OCI-M2 (cell line): ENCODE measurements around the gene SOCS6.
"Not testable (repeated sequence)": the region's sequence is repeated elsewhere in the genome, so short reads cannot be mapped to it uniquely, and the experiment has no call there.

ENCODE experiments used
- DNase-seq: peaks from one replicate; lab custom pipeline; 2025; ENCODE audit not compliant: unreplicated experiment; lab: John Stamatoyannopoulos, UW

SOCS6 gene

DNA sequence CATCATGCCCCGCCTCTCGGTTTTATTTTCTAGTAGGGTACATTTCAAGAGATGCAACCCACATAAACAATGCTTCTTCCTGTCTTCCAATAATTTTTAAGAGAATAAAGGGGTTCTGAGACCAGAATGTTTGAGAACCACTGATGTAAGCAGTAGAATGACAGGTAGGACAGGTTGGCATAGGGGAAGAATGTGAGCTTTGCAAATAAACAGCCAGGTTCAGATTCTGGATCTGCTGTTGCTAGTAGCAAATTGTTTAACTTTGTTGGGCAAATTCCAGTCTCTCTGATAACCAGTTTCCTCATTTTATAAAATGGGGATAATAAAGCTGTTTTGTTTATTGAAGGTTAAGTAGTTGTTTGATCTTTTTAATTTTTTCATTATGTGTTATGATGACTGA is 32.8 kb downstream of the SOCS6 start:
- DNase-seq: no peak

DNA sequence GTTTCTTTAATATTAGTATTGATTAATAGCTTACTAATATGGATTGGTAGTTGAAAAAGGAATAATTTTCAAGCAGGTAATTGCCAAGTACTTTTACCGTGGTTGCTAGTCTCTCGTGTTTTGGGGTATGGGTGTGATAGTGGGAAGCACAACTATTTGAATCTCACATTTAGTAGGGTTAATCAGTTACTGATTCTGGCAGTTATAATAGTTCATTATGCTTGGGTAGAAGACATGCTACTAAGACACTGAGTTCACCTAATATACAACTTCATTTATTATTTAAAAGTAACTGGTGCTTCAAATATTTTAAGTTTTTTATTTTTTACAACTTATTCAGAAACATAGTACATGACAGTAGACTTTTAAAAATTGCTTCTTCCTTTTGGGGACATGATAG is 33.5 kb downstream of the SOCS6 start:
- no peak for DNase-seq

DNA sequence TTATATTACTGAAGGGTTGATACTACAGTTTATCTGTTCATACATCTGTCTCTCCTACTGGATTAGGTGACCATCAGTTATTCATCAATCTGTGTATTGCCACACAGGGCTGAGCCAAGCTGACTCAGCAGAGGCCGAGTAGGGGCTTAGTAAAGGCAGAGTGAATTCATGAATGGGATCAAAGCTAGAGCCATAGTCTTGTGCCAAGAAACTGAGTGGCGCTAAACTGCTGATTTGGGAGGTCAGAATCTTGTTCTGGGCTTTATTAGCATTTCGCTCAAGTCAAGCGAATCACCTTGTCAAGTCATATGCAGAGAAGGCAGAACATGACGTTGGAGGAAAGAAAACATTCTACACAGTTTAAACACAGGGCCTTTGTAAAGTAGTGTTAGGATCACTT is 34.1 kb downstream of the SOCS6 start:
- DNase-seq: no peak

DNA sequence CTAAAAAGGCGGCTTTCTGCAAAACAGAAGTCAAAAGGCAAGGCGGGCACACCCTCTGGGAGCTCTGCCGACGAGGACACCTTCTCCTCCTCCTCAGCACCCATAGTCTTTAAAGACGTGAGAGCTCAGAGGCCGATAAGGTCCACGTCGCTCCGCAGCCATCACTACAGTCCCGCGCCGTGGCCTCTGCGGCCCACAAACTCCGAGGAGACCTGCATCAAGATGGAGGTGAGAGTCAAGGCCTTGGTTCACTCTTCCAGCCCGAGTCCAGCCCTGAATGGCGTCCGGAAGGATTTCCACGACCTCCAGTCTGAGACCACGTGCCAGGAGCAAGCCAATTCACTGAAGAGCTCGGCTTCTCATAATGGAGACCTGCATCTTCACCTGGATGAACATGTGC is 36.1 kb downstream of the SOCS6 start:
- no peak for DNase-seq

DNA sequence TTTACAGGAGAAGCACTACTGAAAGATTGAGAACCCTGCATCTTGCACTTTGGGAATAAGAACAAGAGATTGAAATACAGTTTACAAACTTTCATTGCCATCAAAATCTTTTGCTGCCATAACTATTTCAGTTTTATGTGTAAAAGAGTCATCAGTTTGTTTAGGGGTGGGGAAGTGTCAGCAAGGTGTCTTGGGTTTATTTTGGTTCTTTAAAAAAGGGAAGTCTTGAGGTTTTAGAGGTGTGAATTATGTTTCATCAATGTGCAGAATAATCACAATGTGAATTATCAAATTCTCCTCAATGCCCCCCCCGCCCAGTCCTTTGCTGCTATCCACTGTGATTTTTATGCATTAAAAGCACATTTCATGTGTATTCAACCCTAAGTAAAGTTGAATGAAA is 37.4 kb downstream of the SOCS6 start:
- no peak for DNase-seq

DNA sequence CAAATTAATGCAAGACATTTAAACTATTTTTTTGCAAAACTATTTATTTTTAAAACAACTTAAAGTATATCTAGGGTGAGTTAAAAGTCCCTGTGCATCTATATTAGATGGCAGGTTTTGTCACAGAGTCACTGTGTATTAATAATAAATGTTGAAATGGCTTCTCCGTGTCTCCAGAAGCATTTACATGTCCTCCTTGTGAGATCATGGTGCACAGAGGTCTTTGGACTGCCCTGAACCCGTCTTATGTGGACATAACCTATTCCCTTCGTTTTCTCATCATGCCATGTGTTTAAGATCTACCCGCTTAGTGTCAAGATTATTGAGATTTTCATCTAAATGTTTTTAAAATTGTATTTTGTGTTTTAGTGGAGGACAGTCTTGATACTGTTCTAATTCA is 39.3 kb downstream of the SOCS6 start:
- DNase-seq: no peak

DNA sequence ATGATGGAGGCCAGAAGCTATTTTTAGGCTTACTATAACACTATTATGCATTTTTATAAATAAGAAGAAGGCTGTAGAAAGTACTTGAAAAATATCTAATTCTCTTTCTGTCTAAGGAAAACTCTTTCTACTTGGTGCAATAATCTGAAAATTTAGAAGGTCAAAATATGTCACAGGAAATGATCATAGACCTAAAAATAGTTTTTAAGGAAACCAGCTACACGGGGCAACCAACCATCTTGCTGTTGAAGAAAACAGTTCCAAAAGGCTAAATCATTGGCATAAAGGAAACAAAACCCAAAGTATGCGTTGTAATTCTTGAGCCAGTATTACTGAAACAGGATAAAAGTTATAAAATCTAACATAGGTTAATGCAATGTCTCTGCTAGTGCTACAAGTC is 40.2 kb downstream of the SOCS6 start:
- DNase-seq: no peak

DNA sequence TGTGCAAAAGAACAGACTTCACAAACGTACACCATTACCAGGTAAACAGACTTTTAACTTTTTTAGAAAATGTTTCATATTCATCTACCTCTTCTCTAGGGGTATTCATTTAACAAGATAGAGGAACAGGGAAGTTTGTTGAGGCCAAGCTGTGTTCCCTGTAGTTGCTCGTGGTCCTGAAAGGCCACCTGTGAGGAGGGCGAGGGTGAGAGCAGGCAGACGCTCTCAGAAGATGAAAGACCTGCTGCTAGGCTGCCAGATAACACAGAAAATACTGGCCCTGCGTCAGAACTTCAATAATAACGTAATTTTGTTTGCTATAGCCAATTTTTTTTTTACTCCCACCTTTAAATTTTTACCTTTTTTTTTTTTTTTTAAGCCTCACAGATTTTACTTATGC is 42.0 kb downstream of the SOCS6 start:
- DNase-seq: no peak

DNA sequence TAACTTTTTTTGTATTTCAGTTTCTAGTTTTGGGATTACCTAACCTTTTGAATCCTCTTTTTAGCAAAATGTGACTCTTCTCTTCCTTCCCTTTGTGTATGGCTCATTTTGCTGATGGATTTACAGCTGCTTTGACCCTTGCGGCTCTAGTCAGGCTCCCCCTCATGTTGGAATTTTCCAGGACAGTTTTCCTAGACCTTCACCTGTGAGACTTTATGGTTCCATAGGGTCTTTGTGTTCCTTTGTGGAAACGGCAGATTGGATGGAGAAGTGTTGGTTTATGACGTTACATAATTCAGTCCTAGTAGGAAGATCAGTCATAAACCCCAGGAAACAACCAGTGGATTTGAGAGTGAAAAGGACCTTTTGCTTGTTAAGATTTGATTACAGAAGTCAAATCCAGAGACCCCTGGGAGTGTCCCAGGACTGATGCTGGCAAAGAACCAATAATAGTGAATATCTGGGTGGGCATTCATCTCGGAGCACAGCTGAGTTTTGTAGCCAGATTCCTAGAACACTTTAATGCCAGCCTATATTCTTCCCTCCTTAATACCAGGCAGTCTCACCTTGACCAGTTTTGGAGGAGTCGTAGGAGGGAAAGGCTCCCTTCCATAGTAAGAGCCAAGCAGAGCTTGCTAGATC is 42.7 kb downstream of the SOCS6 start:
- no peak for DNase-seq

DNA sequence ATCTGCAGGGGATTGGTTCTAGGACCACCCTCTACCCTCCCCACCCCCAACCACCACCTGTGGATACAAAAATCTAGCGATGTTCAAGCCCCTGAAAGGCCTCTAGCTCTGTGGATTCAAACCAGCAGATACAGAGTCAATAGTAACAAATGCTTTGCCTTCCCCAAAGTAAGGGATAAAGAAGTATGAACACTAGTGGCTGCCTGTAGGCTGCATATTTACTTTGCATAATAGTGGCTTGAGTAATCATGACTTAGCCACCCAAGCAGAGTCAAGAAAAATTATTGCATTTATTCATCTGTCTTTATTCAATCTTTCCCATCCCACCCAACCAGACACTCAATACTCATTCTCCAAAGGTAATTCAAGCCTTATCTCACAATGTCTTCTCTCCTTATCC is 43.8 kb downstream of the SOCS6 start:
- no peak for DNase-seq

DNA sequence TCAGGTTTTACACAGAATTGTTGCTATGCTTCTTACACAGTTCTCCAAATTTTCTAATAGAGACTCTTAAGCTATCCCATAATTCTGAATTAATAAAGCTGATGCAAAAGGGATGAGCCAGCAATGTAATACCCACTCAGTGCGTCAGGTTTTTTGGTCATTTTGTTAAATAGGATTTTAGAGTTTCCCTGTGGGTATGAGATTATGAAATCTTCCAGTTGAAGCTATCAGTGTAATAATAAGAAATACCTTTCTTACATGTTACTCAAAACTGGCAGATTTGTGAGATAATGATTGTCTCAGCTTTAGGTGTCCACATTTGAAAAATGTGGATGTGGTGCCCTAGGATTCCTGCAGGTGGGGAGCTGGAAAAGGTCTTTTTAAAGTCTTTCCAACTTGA is 44.5 kb downstream of the SOCS6 start:
- DNase-seq: no peak

DNA sequence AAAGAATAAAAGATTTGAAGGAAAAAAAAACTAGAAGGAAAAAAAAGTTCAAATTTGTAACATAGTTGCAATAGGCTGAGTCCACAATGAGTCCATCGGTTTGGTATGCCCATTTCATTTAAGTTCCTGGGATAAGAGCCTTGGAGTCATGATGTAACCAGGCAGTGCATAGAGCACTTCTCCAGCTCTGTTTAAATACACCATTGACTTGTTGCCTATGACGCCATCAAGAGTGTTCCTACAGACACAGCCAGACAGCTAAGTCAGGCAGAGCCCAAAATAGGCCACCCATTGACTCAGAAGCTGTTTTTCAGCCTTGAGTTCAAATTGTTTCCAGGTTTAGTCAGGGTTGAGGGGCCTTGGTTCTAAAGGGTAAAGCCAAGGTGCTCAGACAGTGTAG is 44.9 kb downstream of the SOCS6 start:
- no peak for DNase-seq

DNA sequence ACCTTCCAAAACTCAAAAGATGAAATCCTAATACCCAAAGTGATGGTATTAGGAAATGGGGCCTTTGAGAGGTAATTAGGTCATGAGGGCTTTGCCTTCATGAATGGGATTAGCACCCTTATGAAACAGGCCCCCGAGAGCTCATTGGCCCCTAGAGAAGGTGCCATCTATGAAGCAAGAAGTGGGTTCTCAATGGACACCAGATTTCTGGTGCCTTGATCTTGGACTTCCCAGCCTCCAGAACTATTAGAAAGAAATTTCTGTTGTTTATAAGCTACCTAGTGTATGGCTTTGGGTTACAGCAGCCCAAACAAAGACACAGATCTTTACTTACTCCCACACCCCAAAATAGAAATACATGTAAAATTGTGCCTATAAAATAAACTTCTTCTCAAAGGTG is 45.4 kb downstream of the SOCS6 start:
- no peak for DNase-seq

DNA sequence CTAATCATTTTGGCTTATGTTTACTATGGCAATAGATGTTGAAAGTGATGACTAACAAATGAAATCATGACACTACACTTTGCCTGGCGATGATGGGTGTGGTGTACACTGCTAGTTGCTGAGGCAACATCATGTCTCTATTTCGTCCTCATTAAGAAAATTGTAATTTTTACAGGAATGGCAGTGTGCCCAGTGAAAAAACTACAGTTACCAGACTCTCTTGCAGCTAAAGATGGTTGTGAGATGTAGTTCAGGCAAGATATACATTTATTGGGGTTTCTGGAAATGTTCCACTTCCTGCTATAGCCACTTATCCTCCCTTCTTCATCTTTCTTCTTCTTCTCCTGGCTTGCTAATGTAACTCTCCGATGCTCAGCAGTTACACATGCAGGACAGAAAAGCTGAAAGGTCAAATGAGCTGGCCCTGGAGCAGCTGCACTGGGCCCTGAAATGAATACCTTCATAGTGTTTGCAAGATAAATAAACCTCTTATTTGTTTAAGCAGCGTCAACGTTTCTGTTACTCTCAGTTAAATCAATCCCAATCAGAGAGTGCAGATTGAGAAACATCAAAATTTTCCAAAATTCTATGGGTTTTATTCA is 46.0 kb downstream of the SOCS6 start:
- no peak for DNase-seq

DNA sequence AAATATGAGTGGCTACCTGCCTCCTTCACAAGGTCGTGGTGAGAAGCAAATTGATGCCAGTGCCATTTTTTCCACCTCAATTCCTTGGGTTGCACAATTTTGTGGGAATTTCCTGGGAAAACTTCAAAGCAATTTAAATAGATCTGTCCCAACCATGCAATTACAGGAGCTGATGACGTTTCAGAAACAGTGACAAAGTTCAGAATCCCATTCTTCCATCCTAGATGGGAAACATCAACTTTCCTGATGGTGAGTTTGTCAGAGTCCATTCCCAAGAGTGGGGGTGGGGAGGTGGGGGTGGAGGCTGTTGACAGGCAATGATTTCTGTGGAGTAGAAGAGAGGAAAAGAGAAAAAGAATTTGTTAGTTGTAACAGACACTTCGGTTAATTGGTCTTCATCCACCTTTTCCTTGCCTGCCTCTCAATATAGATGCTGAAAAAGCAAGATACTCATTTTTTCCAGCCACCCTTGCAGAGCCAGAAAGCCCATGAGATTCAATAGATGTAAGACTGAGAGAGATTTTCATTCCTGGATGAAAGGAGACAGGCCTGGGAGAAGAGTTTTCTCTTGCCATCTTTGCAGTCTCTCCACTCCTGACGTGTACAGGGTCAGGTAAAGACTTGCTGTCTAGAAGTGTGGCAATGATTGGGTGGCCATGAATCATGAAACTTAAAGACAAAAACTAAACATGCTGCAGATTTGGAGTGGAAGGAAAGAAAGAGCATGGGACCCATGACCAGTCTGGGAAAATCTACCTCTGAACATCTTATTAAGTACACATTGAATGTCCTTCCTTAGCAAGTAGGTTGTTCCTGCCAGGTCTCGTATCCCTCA is 47.3 kb downstream of the SOCS6 start:
- no peak for DNase-seq

DNA sequence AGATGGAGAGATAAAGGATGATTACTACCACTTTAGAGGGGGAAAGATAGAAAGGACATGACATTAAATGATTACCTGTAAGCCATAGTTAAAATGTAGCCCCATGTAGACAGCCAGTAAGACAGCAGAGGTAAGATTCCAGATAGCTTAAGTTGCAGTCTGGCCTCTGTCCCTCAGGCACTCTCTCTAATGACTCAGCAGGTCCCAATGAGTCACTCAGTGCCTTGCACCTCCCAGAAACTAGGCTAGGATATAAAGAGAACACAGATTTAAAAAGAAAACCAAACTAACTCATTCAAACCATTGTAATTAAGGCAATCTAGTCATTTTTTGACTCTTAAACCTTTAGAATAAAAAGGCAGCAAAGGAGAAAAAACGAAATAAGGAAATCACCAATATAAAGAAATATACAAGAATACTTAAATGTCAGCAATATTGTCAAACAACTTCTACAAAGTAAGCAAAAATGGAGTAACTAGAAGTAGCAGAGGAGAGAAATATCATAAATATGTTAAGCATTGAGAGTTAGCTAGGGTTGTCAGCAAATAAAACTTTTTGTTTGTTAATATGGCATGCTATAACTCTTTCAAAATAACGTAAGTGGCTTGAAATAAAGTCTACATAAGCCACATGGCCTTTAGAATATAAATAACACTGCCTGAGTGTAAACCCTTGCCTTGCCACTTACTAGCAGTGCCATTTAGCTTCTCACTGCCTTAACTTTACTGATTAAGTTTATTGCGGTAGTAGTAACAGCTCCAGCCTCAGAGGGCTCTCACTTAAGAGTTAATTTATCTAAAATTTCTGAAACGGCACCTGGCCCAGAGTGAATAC is 48.5 kb downstream of the SOCS6 start:
- no peak for DNase-seq

DNA sequence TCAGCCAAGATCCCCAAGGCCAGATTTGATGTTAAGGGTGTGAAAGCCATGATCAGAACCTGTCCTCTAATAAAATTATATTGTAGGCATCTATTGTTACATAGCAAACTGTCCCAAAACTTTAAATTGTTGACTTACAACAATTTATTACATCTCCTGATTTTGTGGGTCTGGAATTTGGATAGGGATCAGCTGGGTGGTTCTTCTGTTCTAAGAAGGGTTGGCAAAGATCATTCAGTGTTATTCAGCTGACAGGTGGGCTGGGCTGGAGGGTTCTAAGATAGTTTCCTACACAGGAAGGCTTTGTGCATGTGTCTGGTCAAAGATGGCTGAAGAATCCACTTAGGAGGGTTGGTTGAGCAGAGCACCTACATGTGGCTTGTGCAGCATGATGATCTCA is 50.0 kb downstream of the SOCS6 start:
- DNase-seq: no peak

DNA sequence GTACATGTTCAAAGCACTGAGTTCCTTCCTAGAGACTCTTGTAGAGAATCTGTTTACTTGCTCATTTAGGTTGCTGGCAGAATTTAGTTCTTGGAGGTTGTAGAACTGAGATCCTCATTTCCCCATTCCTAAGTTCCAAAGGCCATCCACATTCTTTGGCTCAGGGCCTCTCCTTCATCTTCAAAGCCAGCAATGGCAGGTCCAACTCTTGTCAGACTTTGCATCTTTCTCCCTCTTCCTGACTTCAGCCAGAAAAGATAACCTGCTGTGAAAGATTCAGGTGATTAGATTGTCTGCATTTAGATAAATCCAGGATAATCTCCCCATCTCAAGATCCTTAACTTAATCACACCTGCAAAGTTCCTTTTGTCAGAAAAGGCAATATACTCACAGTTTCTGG is 51.1 kb downstream of the SOCS6 start:
- DNase-seq: no peak

DNA sequence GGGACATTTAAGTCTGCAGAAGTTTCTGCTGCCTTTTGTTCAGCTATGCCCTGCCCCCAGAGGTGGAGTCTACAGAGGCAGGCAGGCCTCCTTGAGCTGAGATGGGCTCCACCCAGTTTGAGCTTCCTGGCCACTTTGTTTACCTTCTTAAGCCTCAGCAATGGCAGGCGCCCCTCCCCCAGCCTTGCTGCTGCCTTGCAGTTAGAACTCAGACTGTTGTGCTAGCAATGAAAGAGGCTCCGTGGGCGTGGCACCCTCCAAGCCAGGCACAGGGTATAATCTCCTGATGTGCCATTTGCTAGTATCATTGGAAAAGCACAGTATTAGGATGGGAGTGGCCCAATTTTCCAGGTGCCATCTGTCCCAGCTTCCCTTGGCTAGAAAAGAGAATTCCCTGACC is 59.6 kb downstream of the SOCS6 start:
- not testable (repeated sequence) for DNase-seq

DNA sequence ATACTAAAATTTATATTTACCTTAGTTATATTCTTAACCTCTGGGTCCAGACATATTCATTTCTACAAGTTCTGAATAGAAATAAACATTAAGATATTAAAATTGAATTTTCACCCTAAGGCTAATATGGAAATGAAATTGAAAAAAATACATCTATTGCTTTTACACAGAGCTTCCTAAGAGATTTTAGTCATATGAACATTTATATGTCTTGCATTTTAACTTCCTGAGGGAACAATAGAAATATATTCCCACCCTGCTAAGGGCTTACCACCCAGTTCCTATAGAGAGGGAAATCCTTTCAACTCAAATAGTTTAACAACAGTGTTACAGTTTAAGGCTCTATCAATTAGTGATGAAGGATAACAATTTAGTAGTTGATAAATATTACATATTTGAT is 60.5 kb downstream of the SOCS6 start:
- DNase-seq: no peak

DNA sequence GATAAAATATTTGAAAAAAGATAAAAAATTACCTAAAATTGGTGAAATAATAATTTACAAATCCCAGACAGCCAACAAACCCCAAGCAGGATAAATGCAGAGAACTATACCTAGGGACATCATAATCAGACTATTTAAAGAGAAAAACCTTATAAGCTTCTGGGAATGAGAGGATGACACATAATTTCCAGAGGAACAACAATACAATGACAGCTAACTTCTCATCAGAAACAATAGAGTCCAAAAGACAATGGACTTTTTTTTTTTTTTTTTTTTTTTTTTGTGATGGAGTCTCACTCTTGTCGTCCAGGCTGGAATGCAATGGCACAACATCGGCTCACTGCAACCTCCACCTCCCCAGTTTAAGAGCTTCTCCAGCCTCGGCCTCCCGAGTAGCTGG is 65.2 kb downstream of the SOCS6 start:
- no peak for DNase-seq

DNA sequence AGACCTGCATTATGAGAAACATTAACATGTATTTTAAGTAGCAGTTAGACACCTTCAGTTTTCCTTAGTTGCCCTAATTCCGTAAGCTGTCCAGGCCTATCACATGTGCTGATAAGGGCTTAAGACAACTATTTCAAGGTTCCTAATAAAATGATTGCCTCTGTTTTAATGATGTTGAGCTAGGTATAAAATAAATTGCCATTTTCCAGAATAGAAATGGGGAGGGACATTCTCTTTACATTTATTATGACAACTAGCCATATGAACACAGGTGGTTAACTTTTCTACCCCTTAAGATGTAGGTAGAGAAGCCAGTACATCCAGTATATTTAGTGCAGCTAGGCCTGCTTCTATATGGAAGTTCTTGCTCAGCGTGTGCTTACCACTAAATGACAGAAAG is 65.9 kb downstream of the SOCS6 start:
- DNase-seq: no peak
